ENCODE data around the gene CHAMP1.
"Not testable (repeated sequence)": the region's sequence is repeated elsewhere in the genome, so short reads cannot be mapped to it uniquely, and the experiment has no call there.

The CHAMP1 gene

GRCh38 chr13:114338959-114339358 is 24.7 kb downstream of the CHAMP1 start:
- DNase-seq, result no peak

- DNase-seq, result peak; percentile 68
These were observed 25.7 kb downstream of the CHAMP1 start for GRCh38 chr13:114339857-114340534.

GRCh38 chr13:114341003-114341777 is 26.9 kb downstream of the CHAMP1 start:
- no peak for DNase-seq

GRCh38 chr13:114347256-114347655 is 33.0 kb downstream of the CHAMP1 start:
- not testable (repeated sequence) for DNase-seq

GRCh38 chr13:114352763-114353162 is 38.5 kb downstream of the CHAMP1 start:
- peak; percentile 73 for DNase-seq

GRCh38 chr13:114353382-114353781 is 39.1 kb downstream of the CHAMP1 start:
- DNase-seq, result not testable (repeated sequence)

All from RPMI8226 (cell line).